ENCODE data around the gene AP2A2. TPM values are rescaled to one million over a fixed set of nuclear protein-coding genes. Genes with fewer than 3 reads are reported as not detected.

The AP2A2 gene
- 28.0 to 43.8 TPM (median 38.8 TPM) in 5 replicates for total RNA-seq (2022; extraction: Qiagen RNA extraction)

DNA sequence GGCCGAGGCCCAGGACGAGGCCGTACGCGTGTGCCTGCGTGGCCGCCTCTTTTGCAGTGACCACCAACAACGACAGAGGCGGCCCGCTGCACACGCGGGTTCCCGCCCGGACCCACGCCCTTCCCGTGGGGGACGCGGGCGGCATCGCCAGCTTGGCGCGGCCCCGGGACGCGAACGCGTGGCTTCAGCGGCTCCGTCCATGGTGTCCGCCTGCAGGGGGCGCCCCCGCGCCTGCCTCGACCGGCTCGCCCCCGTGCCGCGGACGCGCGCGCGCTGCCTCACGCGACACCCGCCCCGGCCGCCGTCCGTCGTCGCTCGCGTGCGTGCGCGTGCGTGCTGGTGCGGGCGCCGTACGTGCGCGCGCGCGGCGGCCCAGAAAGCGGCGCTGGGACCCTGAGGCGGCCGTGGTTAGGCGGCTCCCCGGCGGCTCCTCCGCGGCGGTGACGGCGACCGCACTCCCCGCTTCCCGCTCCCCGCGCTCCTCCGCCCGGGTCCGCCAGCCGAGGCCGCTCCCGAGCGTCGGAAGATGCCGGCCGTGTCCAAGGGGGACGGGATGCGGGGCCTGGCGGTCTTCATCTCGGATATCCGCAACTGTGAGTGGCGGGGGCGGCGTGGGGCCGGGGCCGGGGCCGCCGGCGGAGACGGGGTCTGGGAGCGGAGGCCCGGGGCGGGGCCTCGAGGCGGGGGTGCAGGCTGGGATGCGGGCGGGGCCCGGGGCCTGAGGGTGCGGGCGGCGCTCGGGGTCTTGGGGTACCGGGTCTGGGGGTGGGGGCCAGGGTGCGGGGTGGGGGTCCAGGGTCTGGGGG is at the start of gene AP2A2:
Gene AP2A2 (plus strand): TSS at position 375 of the 806 bp plus-strand sequence. CDS start 152 bp downstream, at position 527.

GRCh38 chr11:910589-911030 is 15.1 kb upstream of the AP2A2 start, which contains the start of gene CHID1:
Gene CHID1, minus strand, starts transcription at chr11:910810. Its CDS starts 5,994 bp downstream, at chr11:904816.

GRCh38 chr11:1036303-1036923 is 110.7 kb downstream of the AP2A2 start, which contains the start of gene MUC6:
Gene MUC6, minus strand, starts transcription at chr11:1036718. Its CDS starts 63 bp downstream, at chr11:1036655.

Other genes with a start within 250 kb of the AP2A2 start
- 31.2 to 36.9 TPM (median 34.5 TPM) in 5 replicates for gene DEAF1, start 230.6 kb upstream of the AP2A2 start, total RNA-seq (2022; extraction: Qiagen RNA extraction)
- 7.9 to 10.0 TPM (median 8.4 TPM) in 5 replicates for gene TMEM80, start 230.1 kb upstream of the AP2A2 start, total RNA-seq (2022; extraction: Qiagen RNA extraction)
- 63.5 to 125 TPM (median 102 TPM) in 5 replicates for gene EPS8L2, start 219.6 kb upstream of the AP2A2 start, total RNA-seq (2022; extraction: Qiagen RNA extraction)
- gene TALDO1, start 178.4 kb upstream of the AP2A2 start, total RNA-seq (2022; extraction: Qiagen RNA extraction), result 383 to 445 TPM (median 388 TPM) in 5 replicates
- 30.9 to 49.4 TPM (median 44.9 TPM) in 5 replicates for gene GATD1, start 148.4 kb upstream of the AP2A2 start, total RNA-seq (2022; extraction: Qiagen RNA extraction)
- 1.7 to 3.3 TPM (median 2.3 TPM) in 5 replicates for gene CEND1, start 135.8 kb upstream of the AP2A2 start, total RNA-seq (2022; extraction: Qiagen RNA extraction)
- gene SLC25A22, start 127.6 kb upstream of the AP2A2 start, total RNA-seq (2022; extraction: Qiagen RNA extraction), result 18.6 to 34.0 TPM (median 32.8 TPM) in 5 replicates
- 7.6 to 15.0 TPM (median 12.6 TPM) in 5 replicates for gene PIDD1, start 120.6 kb upstream of the AP2A2 start, total RNA-seq (2022; extraction: Qiagen RNA extraction)
- 1,768 to 2,076 TPM (median 1,880 TPM) in 5 replicates for gene RPLP2, start 115.9 kb upstream of the AP2A2 start, total RNA-seq (2022; extraction: Qiagen RNA extraction)
- 33.5 to 55.0 TPM (median 51.9 TPM) in 5 replicates for gene PNPLA2, start 107.0 kb upstream of the AP2A2 start, total RNA-seq (2022; extraction: Qiagen RNA extraction)
- gene CRACR2B, start 98.0 kb upstream of the AP2A2 start, total RNA-seq (2022; extraction: Qiagen RNA extraction), result 5.0 to 6.6 TPM (median 6.1 TPM) in 5 replicates
- 740 to 821 TPM (median 802 TPM) in 5 replicates for gene CD151, start 92.9 kb upstream of the AP2A2 start, total RNA-seq (2022; extraction: Qiagen RNA extraction)
- 594 to 742 TPM (median 681 TPM) in 5 replicates for gene POLR2L, start 83.3 kb upstream of the AP2A2 start, total RNA-seq (2022; extraction: Qiagen RNA extraction)
- 137 to 186 TPM (median 171 TPM) in 5 replicates for gene TSPAN4, start 83.0 kb upstream of the AP2A2 start, total RNA-seq (2022; extraction: Qiagen RNA extraction)
- gene CHID1, start 15.1 kb upstream of the AP2A2 start, total RNA-seq (2022; extraction: Qiagen RNA extraction), result 69.7 to 78.1 TPM (median 73.9 TPM) in 5 replicates
- 0.01 to 0.02 TPM in 2 of 5 replicates, not detected in the others for gene MUC6, start 110.8 kb downstream of the AP2A2 start, total RNA-seq (2022; extraction: Qiagen RNA extraction)
- gene MUC2, start 149.0 kb downstream of the AP2A2 start, total RNA-seq (2022; extraction: Qiagen RNA extraction), result 0.03 to 0.40 TPM (median 0.13 TPM) in 5 replicates
- gene MUC5AC, start 232.1 kb downstream of the AP2A2 start, total RNA-seq (2022; extraction: Qiagen RNA extraction), result 0.60 to 2.9 TPM (median 1.6 TPM) in 5 replicates